ENCODE measurements around the gene JARID2.
"Not testable (repeated sequence)": the region's sequence is repeated elsewhere in the genome, so short reads cannot be mapped to it uniquely, and the experiment has no call there.

JARID2 gene

DNA sequence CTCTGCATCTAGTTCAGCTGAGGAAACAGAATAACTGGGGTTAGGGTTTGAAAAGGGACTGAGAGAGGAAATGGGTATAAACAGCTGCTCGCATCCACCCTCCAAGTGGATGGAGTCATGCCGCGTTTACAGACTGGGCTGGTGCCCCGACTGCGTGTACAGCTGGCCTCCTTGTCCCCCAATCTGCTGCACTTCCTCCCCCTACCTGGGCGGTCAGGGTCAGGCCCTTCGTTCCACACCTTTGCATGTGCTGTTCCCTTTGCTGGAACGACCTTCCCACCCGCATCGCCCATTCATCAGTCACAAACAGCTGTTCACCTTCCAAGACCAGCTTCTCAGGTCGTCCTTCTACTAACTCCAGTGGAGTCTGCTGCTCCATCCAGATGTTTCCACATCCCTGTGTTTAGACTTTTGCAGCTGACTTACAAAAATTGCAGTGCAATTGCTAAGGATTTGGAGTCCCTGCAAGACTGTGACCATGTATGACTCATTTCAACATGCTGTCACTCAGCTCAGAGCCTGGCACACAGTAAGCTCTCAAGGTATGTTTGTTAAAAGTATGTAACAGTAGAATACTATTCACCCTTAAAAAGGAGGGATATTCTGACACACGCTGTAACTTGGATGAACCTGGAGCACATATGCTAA lies 287.6 kb downstream of the JARID2 start:
- no peak for DNase-seq (ENCODE audit: low read depth in 2 of 3, low spot score in 2 of 3)

DNA sequence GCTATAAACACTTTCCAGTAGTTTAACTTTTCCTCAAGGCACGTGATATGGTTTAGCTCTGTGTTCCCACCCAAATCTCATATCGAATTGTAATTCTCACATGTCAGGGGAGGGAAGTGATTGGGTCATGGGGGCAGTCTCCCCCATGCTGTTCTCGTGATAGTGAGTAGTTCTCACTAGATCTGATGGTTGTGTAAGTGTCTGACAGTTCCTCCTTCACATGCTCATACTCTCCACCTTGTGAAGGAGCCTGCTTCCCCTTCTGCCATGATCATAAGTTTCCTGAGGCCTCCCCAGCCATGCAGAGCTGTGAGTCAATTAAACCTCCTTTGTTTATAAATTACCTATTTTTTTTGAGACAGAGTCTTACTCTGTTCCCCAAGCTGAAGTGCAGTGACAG lies 289.1 kb downstream of the JARID2 start:
- DNase-seq (ENCODE audit: low read depth in 2 of 3, low spot score in 2 of 3) = no peak

DNA sequence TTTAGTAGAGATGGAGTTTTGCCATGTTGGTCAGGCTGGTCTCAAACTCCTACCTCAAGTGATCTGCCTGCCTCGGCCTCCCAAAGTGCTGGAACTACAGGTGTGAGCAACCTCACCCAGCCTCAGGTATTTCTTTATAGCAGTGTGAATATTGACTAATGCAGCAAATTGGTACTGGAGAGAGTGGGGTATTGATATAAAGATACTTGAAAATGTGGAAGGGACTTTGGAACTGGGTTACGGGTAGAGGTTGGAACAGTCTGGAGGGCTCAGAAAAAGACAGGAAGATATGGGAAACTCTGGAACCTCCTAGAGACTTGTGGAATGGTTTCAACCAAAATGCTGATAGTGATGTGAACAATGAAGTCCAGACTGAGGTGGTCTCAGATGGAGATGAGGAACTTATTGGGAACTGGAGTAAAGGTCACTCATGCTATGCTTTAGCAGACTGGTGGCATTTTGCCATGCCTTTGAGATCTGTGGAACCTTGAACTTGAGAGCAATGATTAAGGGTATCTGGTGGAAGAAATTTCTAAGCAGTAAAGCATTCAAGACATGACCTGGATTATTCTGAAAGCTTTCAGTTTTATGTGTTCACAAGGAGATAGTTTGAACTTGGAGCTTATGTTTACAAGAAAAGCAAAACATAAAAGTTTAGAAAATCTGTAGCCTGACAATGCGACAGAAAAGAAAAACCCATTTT lies 289.8 kb downstream of the JARID2 start:
- DNase-seq (ENCODE audit: low read depth in 2 of 3, low spot score in 2 of 3) = no peak

DNA sequence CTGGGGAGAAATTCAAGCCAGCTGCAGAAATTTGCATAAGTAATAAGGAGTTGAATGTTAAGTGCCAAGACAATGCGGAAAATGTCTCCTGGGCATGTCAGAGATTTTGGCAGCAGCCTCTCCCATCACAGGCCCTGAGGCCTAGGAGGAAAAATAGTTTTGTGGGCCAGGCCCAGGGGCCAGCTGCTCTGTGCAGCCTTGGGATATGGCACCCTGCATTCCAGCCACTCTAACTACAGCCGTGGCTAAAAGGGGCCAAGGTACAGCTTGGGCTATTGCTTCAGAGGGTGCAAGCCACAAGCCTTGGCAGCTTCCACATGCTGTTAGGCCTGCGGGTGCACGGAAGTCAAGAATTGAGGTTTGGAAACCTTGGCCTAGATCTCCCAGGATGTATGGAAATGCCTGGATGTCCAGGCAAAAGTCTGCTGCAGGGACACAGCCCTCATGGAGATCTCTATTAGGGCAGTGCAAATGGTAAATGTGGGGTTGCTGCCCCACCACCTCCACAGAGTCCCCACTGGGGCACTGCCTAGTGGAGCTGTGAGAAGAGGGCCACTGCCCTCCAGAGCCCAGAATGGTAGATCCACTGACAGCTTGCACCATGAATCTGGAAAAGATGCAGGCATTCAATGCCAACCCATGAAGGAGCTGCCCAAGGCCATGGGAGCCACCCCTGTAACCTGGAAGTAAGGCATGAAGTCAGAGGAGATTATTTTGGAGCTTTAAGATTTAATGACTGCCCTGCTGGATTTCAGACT lies 290.5 kb downstream of the JARID2 start:
- no peak for DNase-seq (ENCODE audit: low read depth in 2 of 3, low spot score in 2 of 3)

DNA sequence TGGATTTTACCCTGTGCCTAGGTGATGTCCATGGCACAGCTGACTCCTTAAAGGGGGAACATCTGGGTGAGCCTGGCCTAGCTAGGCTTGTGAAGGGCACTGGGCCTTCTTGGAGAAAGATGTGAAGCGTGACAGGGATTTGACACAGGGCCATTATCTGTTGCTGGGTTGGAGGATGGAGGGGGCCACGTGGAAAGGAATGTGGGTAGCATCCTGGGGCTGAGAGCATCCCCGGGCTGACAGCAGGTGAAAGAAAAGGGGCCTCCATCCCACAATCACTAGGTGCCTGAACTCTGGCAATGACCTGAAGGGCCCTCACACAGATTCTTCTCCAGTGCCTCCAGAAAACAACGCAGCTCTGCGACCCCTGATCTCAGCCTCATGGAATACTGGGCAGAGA lies 292.2 kb downstream of the JARID2 start:
- no peak for DNase-seq (ENCODE audit: low read depth in 2 of 3, low spot score in 2 of 3)

DNA sequence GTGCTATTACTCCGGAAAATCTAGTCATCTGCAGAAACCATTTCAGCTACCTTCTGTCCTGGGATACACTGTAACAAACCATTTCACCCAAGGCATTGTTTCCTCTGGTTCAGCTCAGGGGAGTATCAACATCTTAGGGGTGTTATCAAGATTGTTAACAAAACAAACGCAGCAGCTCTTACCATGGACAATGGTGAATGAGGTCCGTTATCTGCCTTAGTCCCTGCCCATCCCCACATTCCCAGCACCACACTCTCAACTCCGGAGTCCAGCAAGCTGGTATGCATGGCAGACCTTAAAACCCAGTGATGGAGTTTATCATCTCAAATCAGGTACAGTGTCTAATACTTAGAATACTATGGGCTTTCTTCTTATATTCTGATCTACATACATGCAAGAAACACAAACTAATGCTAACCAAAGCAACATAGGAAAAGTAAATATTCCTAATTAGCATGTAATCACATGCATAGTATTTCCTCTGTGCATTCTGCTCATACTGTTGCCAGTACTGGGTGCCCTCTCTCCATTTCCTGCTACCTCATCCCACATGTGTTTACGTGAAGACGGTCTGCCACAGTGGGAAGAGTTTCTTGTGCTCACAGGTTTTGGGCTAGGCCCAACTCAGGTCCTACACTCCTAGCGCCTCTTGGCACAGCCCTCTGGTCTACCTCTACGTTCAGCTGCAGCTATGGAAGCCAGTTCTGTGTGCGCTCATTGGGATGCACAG lies 293.1 kb downstream of the JARID2 start:
- no peak for DNase-seq (ENCODE audit: low read depth in 2 of 3, low spot score in 2 of 3)

DNA sequence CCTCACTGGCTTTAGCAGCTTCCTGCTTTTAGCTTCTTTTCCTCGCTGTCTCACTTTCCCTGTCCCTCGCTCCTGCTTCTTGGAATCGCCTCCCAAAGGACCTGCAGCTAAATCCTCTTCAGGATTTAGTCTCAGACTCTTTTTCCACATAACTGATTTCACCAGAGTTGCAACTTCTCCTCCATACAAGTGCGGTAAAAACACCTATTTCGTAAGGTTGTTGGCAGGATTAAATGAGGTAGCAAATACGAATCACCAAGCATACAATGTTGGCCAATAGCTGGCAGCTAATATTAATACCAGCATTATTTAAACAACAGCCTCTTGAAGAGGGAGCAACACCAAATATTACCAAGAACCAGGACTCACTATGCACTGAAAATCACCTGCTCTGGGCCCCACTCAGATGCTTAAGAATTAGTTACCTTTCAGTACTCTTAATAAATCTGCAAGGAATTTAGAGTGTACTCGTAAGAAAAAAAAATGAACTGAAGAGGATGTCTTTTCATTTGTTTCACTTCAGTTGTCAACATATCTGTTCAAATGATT lies 293.9 kb downstream of the JARID2 start:
- no peak for DNase-seq (ENCODE audit: low read depth in 2 of 3, low spot score in 2 of 3)

DNA sequence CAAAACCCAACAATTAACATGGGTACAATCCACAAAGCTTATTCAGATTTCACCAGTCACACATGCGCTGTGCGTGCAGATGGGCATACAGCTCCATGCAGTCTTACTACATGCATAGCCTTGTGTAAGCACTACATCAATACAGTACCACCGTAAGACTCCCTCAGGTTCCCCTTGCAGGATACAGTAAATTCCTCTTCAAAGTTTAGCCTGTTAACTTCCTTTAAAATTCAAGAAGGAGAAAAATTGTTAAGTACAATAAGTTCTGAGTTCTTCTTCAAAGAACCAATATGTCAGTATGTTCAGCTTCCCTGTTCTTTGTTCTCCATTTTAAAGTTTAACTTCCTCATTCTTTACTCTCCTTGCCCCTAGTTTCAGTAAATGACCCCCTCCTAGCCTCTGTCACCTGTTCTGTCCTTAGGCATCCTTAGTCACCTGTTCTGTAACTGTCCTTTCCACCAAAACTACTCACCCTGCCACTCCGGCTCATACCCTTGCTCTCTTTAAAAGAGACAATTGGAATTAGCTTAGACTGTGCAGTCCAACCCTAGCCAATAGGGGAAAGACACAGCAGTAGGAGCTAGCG lies 297.6 kb downstream of the JARID2 start:
- DNase-seq (ENCODE audit: low read depth in 2 of 3, low spot score in 2 of 3) = not testable (repeated sequence)

DNA sequence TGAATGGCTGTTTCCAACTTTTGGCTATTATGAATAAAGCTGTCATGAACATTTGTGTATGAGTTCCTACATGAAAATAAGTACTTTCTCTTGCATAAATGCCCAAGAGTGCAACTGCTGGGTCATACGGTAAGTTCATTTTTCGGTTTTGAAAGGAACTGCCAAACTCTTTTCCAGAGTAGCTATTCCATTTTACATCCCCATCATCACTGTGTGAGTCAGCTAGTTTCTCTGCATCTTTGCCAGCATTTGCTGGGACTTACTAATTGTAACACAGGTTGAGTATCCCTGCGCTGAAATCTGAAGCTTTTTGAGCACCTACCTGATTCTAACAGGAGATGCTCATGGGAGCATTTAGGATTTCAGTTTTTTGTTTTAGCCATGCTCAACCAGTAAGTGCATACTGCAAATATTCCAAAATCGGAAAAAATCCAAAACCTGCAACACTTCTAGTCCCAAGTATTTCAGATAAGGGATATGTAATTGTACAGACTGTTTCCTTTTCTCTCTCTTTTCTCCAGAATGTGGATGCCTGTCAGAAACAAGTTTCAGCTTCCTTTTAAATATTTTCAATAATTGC lies 298.5 kb downstream of the JARID2 start:
- DNase-seq (ENCODE audit: low read depth in 2 of 3, low spot score in 2 of 3) = no peak

DNA sequence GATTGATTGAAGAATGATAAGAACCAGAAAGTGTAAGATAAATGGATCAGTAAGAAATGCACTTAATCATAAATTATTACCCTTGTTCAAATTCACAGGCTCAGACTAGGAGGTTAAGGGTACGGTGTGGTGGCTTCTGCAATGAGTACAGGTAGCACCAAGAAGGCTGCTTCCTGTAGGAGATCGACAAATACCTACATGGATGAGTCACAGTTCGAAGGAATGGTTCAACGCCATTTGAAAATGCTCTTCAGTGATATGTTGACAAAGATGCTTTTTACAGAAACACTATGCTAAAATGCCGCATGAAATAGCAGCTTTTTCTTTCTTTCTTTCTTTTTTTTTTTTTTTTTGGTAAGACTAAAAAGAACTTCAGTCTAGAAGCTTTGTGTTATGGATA lies 300.7 kb downstream of the JARID2 start:
- no peak for DNase-seq (ENCODE audit: low read depth in 2 of 3, low spot score in 2 of 3)

DNA sequence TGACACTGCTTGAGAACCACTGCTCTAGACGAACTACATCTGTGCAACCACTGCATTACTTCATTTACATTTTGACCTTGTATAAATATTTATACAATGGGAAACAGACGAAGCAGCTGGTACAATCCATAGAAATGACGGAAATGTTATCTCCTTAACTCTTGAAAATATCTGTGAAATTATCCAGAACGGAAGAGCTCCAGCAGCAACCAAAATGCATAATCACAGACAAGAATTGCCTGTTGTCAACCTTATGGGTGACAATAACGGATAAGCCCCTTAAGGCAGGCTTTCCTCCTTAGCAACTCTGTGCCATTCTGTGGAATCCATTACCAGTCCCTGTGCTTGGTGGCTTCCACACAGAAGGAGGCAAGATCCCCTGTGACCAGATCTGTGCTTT lies 301.5 kb downstream of the JARID2 start:
- DNase-seq (ENCODE audit: low read depth in 2 of 3, low spot score in 2 of 3) = no peak

DNA sequence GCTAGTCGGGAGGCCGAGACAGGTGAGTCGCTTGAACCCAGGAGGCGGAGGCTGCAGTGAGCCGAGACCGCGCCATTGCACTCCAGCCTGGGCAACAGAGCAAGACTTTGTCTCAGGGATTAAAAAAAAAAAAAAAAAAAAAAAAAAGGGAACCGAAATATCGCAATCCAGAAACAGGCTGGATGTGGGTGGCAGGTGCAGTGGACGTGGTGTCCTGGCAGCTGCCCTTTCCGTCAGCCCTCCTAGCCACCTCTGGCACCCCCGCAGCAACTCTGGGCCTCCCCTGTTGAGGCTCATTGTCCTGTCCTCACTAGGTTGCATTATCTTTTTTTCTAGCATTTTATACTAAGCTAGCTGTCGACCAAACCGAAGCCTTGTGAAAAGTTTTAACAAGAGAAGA lies 303.5 kb downstream of the JARID2 start:
- DNase-seq (ENCODE audit: low read depth in 2 of 3, low spot score in 2 of 3) = no peak

DNA sequence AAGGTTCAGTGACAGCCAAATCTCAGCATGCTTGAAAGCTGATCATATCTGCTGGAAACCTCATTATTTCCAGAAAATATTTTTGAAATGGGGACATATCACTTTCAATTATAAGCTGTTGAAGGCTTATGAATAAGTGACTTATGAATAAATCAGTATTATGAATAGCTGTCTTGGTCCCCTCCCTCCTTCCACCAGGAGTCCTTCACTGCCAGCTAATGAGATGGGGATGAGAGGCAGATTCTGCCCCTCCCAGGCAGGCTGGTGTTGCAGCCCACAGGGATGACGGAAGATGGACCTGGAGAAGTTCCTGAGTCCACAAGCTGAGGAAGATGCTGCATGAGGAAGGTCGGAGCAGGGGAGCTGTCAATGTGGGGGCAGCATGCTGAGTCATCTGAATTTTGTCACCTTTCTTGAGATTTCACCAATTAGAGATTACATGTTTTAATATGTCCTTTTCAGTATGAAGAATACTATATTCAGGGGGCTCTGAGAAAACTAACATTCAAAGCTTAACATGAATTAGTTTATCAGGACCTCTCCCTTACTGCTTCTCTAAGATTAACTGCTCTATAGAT lies 304.8 kb downstream of the JARID2 start:
- no peak for DNase-seq (ENCODE audit: low read depth in 2 of 3, low spot score in 2 of 3)

DNA sequence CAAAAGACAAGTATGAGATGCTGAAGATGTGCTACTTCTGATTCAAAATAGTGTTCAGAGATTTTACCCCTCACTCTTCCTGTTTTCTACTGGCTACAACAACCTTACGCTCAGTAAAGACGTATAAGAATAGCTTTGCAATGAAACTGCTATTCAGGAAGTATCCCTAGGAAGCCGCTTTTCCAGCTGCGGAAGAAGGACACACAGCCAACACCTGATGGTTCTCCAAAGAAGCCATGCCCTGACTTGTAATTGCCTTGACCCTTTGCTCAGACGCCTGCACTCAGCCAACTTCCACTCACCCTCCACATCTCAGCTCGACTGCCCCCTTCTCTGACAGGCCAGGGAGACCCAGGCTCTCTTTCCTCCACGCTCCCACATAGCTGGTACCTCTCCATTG lies 305.4 kb downstream of the JARID2 start:
- no peak for DNase-seq (ENCODE audit: low read depth in 2 of 3, low spot score in 2 of 3)

DNA sequence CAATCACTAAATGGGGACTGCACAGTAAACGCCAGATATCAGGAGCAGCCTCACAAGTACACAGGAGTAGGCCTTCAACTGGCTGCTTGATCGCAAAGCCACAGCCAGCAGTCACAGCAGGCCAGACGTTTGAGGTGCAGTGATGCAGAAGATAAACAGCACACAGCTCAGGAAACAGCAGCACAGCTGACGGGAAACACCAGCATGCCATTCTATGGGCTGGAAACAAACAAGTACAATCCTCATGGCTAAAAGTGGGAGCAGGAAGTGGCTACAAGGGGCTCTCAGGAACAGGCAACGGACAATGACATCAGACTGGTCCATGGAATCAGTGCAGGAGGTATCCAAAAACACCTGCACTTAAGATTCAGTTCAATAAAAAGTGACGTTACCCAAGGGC lies 305.9 kb downstream of the JARID2 start:
- DNase-seq (ENCODE audit: low read depth in 2 of 3, low spot score in 2 of 3) = no peak

DNA sequence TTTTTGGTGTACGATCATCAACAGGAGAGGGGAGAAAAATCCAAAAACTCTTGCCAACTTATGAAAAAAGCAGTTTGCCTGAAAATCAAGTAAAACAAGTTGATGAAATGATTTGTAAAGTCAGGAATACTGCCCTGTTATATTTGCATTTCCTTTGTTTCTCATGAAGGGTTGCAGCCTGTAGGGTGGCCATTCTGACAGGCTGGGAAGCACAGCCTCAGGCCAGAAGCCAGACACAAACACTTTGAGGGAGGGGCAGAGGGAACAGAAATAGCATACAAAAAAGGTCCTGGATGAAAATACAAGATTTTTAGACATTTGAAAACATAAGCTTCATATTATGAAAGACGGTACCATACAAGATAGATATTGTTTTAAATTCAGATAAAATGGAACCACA lies 307.2 kb downstream of the JARID2 start:
- DNase-seq (ENCODE audit: low read depth in 2 of 3, low spot score in 2 of 3) = no peak

DNA sequence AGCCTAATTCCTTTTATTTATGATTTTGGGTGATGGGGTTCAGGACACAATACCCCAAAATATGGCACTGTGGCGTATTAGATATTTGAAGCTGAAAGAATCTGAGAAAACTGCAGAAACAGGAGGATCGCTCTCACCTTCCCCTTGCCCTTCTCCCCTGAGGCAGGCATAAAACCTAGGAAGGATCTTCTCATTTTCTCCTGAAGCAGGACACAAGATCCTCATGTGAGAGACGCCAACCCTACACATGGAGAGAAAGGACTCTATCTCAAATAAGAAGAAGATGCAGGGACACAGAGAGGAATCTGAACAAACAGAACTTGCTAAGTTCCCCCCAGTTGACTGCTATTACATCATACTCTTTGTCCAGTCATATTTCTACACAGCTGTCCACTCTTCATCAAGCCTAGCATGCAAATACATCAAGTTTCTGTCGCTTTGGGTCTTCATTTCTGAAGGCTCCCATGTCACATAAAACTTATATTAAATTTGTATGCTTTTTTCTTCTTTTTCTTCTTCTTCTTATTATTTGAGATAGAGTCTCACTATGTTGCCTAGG lies 307.9 kb downstream of the JARID2 start:
- no peak for DNase-seq (ENCODE audit: low read depth in 2 of 3, low spot score in 2 of 3)

DNA sequence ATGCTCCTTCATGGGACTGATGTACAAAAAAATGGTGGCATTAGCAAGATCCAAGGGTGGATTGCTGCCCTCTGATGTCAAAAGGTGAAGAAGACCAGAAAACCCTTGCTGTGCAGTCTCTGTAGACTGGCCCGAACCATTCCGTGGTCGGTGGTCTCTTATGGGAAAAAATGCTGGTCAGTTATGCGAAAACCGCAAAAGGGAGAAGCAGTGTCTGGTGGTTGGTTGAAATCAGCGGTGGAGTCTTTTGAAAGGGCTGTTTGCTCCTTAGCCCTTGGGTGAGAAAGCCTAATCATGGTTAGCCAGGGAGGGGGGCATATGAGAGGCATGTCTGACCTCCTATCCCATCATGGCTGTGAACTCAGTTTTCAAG lies 308.8 kb downstream of the JARID2 start:
- no peak for DNase-seq (ENCODE audit: low read depth in 2 of 3, low spot score in 2 of 3)

DNA sequence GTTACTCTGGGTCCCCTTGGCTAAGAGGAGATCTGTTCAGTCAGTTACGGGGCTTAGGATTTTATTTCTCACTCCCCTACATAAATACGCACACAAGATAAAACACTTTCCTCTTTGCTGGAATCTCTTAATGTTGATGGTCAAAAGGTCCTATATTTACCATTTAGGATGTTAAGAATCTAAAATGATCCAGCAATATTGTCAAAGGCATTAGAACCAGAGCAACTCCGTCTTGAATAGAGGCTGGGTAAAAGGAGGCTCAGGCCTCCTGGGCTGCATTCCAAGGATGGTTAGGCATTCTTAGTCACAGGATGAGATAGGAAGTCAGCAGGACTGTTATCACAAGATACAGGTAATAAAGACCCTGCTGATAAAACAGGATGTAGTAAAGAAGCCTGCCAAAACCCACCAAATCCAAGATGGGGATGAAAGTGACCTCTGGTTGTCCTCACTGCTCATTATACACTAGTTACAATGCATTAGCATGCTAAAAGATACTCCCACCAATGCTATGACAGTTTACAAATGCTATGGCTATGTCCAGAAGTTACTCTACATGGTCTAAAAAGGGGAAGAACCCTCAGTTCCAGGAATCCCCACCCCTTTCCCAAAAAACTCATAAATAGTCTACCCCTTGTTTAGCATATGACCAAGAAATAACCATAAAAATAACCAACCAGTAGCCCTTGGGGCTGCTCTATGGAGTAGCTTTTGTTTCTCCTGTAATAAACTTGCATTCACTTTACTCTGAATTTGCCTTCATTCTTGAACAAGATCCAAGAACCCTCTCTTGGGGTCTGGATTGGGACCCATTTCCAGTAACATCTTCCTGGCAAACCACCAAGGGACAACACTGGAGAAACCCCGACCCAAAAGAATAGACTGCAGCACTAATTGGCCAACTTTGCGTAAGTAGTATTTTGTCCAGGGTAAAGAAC lies 309.5 kb downstream of the JARID2 start:
- DNase-seq (ENCODE audit: low read depth in 2 of 3, low spot score in 2 of 3) = no peak
